Measurements from ENCODE around the gene DNAH6.
"Not testable (repeated sequence)": the region's sequence is repeated elsewhere in the genome, so short reads cannot be mapped to it uniquely, and the experiment has no call there.

DNAH6 gene

DNA sequence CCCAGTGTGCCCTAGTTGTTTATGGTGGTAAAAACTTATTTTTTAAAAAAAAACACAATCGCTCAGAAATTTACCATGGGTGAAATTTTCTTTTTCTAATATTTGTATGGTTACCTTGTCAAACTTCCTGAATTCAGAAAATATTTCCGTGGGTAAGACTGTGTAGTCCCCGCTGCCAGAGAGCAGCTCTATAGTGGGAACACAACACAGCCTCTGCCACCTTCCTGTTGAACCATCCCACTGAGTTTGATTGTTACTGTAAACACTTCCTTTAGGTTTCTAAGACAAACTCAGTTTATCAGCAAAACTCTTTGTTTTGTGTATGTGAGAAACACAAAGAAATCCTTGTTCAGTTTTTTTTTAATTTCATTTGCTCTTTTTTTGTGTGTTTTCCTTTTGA lies 17.9 kb downstream of the DNAH6 start:
- DNase-seq (ENCODE audit: low read depth): no peak
- no peak overlapping the region for H3K4me3 ChIP-seq (ENCODE audit: low read length)

DNA sequence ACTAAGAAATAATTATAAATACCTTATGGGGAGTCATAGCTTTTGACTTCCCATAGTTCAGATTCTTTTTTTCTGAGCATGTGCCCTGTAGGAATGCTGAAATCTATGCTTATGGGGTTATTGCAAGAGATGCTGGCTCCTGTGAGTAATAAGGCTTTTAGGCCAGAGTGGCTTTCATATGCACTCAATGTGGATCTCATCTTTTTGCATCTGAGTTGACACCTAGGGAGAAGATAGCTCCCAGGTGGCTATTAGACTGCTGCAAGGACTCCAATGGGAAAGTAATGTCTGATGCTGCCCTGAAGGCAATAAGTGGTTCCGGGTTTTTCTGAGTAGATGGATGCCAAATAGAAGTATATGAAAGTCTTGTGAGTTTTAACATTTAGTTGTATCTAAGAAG lies 21.0 kb downstream of the DNAH6 start:
- H3K4me3 ChIP-seq (ENCODE audit: low read length): no peak overlapping the region
- TF ChIP-seq, protein P1, sequence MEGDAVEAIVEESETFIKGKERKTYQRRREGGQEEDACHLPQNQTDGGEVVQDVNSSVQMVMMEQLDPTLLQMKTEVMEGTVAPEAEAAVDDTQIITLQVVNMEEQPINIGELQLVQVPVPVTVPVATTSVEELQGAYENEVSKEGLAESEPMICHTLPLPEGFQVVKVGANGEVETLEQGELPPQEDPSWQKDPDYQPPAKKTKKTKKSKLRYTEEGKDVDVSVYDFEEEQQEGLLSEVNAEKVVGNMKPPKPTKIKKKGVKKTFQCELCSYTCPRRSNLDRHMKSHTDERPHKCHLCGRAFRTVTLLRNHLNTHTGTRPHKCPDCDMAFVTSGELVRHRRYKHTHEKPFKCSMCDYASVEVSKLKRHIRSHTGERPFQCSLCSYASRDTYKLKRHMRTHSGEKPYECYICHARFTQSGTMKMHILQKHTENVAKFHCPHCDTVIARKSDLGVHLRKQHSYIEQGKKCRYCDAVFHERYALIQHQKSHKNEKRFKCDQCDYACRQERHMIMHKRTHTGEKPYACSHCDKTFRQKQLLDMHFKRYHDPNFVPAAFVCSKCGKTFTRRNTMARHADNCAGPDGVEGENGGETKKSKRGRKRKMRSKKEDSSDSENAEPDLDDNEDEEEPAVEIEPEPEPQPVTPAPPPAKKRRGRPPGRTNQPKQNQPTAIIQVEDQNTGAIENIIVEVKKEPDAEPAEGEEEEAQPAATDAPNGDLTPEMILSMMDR (conservative IDR thresholded peaks at IDR 0.05; ENCODE audit: low read depth, low read length): no peak
- DNase-seq (ENCODE audit: low read depth): no peak

More for the DNA sequence above, 17.9 kb downstream of the DNAH6 start:
- TF ChIP-seq, protein P1 (conservative IDR thresholded peaks at IDR 0.05; ENCODE audit: low read depth, low read length): no peak

DNA sequence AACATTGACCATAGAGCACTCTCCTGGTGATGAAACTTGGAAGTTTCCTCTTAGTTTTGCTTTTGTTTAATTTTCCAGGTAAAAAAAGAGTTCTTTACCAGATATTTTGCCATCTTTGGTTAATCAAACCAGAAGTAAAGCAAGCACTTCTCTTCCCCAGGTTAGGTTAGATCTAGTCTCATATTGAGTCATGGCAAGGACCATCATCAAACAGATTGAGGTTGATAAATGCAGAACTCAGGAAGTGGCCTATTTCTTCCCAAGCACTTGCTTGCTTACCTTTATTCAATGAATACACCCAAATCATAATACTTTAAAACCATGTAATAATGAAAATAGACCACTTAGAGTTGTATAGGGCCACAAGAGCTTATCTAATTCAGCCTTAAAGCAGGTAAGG lies 23.4 kb downstream of the DNAH6 start:
- DNase-seq (ENCODE audit: low read depth): no peak
- H3K4me3 ChIP-seq (ENCODE audit: low read length): no peak overlapping the region
- TF ChIP-seq, protein P1 (conservative IDR thresholded peaks at IDR 0.05; ENCODE audit: low read depth, low read length): no peak

DNA sequence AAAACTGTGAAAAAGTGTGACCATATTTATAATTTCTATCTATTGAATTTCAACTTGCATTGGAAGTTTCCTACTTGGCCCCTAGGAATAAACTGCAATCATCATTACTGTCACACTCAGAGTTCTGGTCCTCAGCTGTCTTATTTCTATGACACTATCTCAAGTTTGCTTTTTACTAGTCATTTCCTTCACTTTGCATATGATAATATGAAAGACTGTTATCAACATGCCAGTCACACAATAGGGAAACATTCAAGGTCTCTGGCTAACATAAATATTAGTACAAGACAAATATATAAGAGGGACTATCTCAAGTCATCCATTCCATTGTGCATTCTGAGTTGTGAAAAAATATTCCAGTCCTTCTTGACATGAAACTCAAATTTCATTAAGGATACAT lies 28.7 kb downstream of the DNAH6 start:
- DNase-seq (ENCODE audit: low read depth): no peak
- no peak overlapping the region for H3K4me3 ChIP-seq (ENCODE audit: low read length)
- TF ChIP-seq, protein P1 (conservative IDR thresholded peaks at IDR 0.05; ENCODE audit: low read depth, low read length): no peak

DNA sequence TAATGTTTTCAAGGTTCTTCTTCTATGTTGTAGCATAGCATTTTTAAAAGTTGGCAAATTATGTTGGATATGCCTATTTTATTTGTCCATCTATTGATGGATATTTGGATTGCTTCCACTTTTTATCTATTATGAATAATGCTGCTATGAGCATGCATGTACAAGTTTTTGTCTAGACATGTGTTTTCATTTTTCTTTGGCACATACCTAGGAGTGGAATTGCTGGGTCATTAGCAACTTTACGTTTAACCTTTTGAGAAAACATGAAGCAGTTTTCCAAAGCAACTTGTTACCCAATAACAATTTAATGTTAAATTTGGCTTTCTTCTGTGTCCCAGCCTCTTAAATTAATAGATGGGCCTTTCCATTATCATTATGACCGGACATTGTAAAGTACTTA lies 30.3 kb downstream of the DNAH6 start:
- no peak for DNase-seq (ENCODE audit: low read depth)
- no peak overlapping the region for H3K4me3 ChIP-seq (ENCODE audit: low read length)
- TF ChIP-seq, protein P1 (conservative IDR thresholded peaks at IDR 0.05; ENCODE audit: low read depth, low read length): no peak

DNA sequence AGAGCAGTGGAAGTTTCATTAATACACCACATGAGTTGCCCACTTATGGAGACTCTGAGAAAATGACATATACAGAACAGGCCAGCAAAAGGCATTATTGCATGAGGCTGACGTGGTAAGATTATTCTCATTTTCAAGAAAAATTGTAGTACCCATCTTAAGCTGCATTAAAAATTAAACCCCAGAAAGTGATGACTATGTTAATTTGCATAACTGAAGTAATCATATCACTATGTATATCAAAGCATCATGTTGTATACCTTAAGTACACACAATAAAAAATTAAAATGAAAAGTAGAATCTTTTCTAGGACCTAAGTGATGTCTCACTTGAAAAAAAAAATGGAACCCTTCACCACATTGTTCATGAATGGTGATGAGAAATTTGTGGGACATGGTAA lies 32.0 kb downstream of the DNAH6 start:
- H3K4me3 ChIP-seq (ENCODE audit: low read length): no peak overlapping the region
- DNase-seq (ENCODE audit: low read depth): no peak
- TF ChIP-seq, protein P1 (conservative IDR thresholded peaks at IDR 0.05; ENCODE audit: low read depth, low read length): no peak

DNA sequence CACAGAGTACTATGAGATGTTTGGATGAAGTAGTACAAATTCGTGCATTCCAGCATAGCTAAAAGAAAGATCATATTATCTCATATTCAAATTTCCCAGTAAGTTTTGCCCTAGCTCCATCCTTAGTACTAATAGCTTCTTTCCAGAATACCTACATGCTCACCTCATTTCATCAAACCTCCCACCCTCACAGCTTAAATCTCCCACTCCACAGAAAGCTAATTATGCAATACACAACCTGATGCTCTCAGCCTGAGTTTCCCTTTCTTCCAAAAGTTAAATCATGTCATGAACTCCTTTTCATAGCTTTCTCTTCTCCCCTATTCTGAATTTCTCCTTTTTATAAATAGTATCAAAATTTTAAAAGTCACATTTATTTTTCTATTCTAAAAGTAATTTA lies 34.6 kb downstream of the DNAH6 start:
- TF ChIP-seq, protein P1 (conservative IDR thresholded peaks at IDR 0.05; ENCODE audit: low read depth, low read length): no peak
- no peak for DNase-seq (ENCODE audit: low read depth)
- H3K4me3 ChIP-seq (ENCODE audit: low read length): no peak overlapping the region

DNA sequence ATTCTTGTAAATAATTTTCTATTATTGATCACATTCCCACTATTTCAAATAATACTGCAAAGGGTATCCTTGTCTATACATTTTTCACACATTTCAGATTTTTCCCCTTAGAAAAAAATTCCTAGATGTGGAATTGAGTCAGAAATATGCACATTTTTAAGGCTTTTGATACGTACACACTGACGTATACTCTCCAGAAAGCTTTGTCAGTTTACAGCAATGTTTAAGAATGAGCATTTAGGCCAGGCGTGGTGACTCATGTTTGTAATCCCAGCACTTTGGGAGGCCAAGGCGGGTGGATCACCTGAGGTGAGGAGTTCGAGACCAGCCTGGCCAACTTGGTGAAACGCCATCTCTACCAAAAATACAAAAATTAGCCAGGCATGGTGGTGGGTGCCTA lies 35.2 kb downstream of the DNAH6 start:
- H3K4me3 ChIP-seq (ENCODE audit: low read length); DNase-seq (ENCODE audit: low read depth): not testable (repeated sequence)

All from retinal pigment epithelial cell (primary cell).